Measurements from ENCODE around the gene STK32C.

GRCh38 chr10:132316133-132316532 is 8.4 kb upstream of the STK32C start:
- no peak for TF ChIP-seq GLIS3 (CRISPR knock-in tag; IDR thresholded peaks at IDR 0.05)
- TF ChIP-seq, protein P1, sequence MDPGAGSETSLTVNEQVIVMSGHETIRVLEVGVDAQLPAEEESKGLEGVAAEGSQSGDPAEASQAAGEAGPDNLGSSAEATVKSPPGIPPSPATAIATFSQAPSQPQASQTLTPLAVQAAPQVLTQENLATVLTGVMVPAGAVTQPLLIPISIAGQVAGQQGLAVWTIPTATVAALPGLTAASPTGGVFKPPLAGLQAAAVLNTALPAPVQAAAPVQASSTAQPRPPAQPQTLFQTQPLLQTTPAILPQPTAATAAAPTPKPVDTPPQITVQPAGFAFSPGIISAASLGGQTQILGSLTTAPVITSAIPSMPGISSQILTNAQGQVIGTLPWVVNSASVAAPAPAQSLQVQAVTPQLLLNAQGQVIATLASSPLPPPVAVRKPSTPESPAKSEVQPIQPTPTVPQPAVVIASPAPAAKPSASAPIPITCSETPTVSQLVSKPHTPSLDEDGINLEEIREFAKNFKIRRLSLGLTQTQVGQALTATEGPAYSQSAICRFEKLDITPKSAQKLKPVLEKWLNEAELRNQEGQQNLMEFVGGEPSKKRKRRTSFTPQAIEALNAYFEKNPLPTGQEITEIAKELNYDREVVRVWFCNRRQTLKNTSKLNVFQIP (CRISPR knock-in tag; IDR thresholded peaks at IDR 0.05; ENCODE audit: borderline replicate concordance, low read depth), result no peak
- TF ChIP-seq OSR1 (CRISPR knock-in tag; IDR thresholded peaks at IDR 0.05), result no peak
- no peak for TF ChIP-seq ZNF70 (CRISPR knock-in tag; IDR thresholded peaks at IDR 0.05)
- no peak for TF ChIP-seq PPARA (CRISPR knock-in tag; IDR thresholded peaks at IDR 0.05; ENCODE audit: borderline replicate concordance)
- TF ChIP-seq CREB5 (CRISPR knock-in tag; IDR thresholded peaks at IDR 0.05; ENCODE audit: low read depth), result no peak

All from SK-N-SH treated with all-trans-retinoic acid at 6 μM for 48 hours (cell line).